ENCODE results near the gene KLF14.

GRCh38 chr7:130756316-130756715 lies 22.3 kb upstream of the KLF14 start:
- TF ChIP-seq CTCF (IDR thresholded peaks at IDR 0.05; ENCODE audit: insufficient read depth, low read length) (no peak), GABPA (IDR thresholded peaks at IDR 0.05; ENCODE audit: low read depth) (no peak), SPI1 (IDR thresholded peaks at IDR 0.05; ENCODE audit: borderline replicate concordance, low read depth) (no peak), REST (IDR thresholded peaks at IDR 0.05; ENCODE audit: insufficient replicate concordance, low read depth) (no peak)

All from HL-60 (cell line).